ENCODE measurements around the gene TRPV3. TPM values are rescaled to one million over a fixed set of nuclear protein-coding genes. Genes with fewer than 3 reads are reported as not detected.
"Not testable (repeated sequence)": the region's sequence is repeated elsewhere in the genome, so short reads cannot be mapped to it uniquely, and the experiment has no call there.

Gene TRPV3
- total and polyA plus RNA-seq, 2 experiments from 2014 or later: 0.15 to 0.69 TPM

DNA sequence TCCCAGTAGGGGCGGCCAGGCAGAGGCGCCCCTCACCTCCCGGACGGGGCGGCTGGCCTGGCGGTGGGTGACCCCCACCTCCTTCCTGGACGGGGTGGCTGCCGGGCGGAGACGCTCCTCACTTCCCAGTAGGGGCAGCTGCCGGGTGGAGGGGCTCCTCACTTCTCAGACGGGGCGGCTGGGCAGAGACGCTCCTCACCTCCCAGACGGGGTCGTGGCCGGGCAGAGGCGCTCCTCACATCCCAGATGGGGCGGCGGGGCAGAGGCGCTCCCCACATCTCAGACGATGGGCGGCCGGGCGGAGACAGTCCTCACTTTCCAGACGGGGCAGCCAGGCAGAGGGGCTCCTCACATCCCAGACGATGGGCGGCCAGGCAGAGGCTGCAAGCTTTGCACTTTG lies 6.6 kb upstream of the TRPV3 start:
- H3K4me3 Mint-ChIP-seq; H3K27ac ChIP-seq (ENCODE audit: low read depth): not testable (repeated sequence)

DNA sequence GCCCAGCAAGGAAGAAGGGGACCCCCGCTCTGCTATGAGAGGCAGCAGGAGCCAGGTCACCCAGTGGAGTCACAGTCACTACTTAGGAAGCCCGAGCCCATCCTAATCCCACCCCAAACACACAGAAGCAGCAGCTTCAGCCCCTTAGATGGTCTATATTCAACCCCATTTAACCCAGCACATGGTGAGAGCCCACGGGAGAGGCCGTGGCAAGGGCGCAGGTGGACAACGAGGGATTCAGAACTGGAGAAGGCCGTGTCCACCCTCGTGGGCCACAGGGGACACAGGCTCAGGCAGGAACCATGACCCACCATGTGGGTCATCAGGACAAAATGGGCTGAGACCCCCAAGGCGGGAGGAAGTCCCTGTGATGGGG lies 1.6 kb upstream of the TRPV3 start:
- peaks cover 2% of the 10 kb centered on the region; the same call in 2 of the 3 replicates for H3K36me3 Mint-ChIP-seq (ENCODE audit: low read depth)
- no peak overlapping the region for H3K4me3 ChIP-seq
- H3K79me2 ChIP-seq (replicated peaks; ENCODE audit: insufficient read depth): no peaks in the 10 kb centered on the region
- DNase-seq (ENCODE audit: low spot score): no peak
- H3K4me3 Mint-ChIP-seq: no peak overlapping the region
- H3F3A ChIP-seq (replicated peaks; ENCODE audit: low read depth): no peaks in the 10 kb centered on the region
- H2AFZ ChIP-seq: no peak overlapping the region
- no peaks in the 10 kb centered on the region for H3K4me1 ChIP-seq (ENCODE audit: insufficient read depth)
- H3K4me2 ChIP-seq: no peak overlapping the region
- H3K27ac Mint-ChIP-seq: no peak overlapping the region
- peaks cover 3% of the 10 kb centered on the region for H3K27me3 Mint-ChIP-seq (ENCODE audit: insufficient read depth, low read depth, poor library complexity)
- H3K9me2 ChIP-seq (ENCODE audit: insufficient read depth): no peaks in the 10 kb centered on the region
- no peaks in the 10 kb centered on the region for H3K36me3 ChIP-seq (ENCODE audit: insufficient read depth)
- H3K27me3 ChIP-seq (ENCODE audit: insufficient read depth): no peaks in the 10 kb centered on the region
- ATAC-seq: no peak
- H3K4me1 Mint-ChIP-seq: no peaks in the 10 kb centered on the region
- H4K20me1 ChIP-seq (replicated peaks; ENCODE audit: insufficient read depth): no peaks in the 10 kb centered on the region
- no peak overlapping the region for H3K27ac ChIP-seq (ENCODE audit: low read depth)
- 0 out of 3 replicates have a peak, but pooled peaks cover 3% of the 10 kb centered on the region for H3K9me3 Mint-ChIP-seq
- no peak for TF ChIP-seq ZNF331 (CRISPR knock-in tag; IDR thresholded peaks at IDR 0.05; ENCODE audit: low read depth)
- TF ChIP-seq, protein P1, sequence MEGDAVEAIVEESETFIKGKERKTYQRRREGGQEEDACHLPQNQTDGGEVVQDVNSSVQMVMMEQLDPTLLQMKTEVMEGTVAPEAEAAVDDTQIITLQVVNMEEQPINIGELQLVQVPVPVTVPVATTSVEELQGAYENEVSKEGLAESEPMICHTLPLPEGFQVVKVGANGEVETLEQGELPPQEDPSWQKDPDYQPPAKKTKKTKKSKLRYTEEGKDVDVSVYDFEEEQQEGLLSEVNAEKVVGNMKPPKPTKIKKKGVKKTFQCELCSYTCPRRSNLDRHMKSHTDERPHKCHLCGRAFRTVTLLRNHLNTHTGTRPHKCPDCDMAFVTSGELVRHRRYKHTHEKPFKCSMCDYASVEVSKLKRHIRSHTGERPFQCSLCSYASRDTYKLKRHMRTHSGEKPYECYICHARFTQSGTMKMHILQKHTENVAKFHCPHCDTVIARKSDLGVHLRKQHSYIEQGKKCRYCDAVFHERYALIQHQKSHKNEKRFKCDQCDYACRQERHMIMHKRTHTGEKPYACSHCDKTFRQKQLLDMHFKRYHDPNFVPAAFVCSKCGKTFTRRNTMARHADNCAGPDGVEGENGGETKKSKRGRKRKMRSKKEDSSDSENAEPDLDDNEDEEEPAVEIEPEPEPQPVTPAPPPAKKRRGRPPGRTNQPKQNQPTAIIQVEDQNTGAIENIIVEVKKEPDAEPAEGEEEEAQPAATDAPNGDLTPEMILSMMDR (conservative IDR thresholded peaks at IDR 0.05; ENCODE audit: low read depth in 2 of 2): no peak
- TF ChIP-seq, protein P2, sequence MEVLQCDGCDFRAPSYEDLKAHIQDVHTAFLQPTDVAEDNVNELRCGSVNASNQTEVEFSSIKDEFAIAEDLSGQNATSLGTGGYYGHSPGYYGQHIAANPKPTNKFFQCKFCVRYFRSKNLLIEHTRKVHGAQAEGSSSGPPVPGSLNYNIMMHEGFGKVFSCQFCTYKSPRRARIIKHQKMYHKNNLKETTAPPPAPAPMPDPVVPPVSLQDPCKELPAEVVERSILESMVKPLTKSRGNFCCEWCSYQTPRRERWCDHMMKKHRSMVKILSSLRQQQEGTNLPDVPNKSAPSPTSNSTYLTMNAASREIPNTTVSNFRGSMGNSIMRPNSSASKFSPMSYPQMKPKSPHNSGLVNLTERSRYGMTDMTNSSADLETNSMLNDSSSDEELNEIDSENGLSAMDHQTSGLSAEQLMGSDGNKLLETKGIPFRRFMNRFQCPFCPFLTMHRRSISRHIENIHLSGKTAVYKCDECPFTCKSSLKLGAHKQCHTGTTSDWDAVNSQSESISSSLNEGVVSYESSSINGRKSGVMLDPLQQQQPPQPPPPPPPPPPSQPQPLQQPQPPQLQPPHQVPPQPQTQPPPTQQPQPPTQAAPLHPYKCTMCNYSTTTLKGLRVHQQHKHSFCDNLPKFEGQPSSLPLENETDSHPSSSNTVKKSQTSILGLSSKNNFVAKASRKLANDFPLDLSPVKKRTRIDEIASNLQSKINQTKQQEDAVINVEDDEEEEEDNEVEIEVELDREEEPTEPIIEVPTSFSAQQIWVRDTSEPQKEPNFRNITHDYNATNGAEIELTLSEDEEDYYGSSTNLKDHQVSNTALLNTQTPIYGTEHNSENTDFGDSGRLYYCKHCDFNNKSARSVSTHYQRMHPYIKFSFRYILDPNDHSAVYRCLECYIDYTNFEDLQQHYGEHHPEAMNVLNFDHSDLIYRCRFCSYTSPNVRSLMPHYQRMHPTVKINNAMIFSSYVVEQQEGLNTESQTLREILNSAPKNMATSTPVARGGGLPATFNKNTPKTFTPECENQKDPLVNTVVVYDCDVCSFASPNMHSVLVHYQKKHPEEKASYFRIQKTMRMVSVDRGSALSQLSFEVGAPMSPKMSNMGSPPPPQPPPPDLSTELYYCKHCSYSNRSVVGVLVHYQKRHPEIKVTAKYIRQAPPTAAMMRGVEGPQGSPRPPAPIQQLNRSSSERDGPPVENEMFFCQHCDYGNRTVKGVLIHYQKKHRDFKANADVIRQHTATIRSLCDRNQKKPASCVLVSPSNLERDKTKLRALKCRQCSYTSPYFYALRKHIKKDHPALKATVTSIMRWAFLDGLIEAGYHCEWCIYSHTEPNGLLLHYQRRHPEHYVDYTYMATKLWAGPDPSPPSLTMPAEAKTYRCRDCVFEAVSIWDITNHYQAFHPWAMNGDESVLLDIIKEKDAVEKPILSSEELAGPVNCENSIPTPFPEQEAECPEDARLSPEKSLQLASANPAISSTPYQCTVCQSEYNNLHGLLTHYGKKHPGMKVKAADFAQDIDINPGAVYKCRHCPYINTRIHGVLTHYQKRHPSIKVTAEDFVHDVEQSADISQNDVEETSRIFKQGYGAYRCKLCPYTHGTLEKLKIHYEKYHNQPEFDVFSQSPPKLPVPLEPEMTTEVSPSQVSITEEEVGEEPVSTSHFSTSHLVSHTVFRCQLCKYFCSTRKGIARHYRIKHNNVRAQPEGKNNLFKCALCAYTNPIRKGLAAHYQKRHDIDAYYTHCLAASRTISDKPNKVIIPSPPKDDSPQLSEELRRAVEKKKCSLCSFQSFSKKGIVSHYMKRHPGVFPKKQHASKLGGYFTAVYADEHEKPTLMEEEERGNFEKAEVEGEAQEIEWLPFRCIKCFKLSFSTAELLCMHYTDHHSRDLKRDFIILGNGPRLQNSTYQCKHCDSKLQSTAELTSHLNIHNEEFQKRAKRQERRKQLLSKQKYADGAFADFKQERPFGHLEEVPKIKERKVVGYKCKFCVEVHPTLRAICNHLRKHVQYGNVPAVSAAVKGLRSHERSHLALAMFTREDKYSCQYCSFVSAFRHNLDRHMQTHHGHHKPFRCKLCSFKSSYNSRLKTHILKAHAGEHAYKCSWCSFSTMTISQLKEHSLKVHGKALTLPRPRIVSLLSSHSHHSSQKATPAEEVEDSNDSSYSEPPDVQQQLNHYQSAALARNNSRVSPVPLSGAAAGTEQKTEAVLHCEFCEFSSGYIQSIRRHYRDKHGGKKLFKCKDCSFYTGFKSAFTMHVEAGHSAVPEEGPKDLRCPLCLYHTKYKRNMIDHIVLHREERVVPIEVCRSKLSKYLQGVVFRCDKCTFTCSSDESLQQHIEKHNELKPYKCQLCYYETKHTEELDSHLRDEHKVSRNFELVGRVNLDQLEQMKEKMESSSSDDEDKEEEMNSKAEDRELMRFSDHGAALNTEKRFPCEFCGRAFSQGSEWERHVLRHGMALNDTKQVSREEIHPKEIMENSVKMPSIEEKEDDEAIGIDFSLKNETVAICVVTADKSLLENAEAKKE (CRISPR knock-in tag; IDR thresholded peaks at IDR 0.05): no peak
- TF ChIP-seq POLR2AphosphoS5 (IDR thresholded peaks at IDR 0.05; ENCODE audit: low read depth): no peak
- TF ChIP-seq CREB1 (CRISPR knock-in tag; IDR thresholded peaks at IDR 0.05; ENCODE audit: low read depth): no peak
- TF ChIP-seq NANOG (IDR thresholded peaks at IDR 0.05; ENCODE audit: borderline replicate concordance): no peak
- no peak for TF ChIP-seq ZNF114 (CRISPR knock-in tag; IDR thresholded peaks at IDR 0.05)
- TF ChIP-seq JUNB (IDR thresholded peaks at IDR 0.05; ENCODE audit: unreplicated experiment): no peak
- TF ChIP-seq, protein P3, sequence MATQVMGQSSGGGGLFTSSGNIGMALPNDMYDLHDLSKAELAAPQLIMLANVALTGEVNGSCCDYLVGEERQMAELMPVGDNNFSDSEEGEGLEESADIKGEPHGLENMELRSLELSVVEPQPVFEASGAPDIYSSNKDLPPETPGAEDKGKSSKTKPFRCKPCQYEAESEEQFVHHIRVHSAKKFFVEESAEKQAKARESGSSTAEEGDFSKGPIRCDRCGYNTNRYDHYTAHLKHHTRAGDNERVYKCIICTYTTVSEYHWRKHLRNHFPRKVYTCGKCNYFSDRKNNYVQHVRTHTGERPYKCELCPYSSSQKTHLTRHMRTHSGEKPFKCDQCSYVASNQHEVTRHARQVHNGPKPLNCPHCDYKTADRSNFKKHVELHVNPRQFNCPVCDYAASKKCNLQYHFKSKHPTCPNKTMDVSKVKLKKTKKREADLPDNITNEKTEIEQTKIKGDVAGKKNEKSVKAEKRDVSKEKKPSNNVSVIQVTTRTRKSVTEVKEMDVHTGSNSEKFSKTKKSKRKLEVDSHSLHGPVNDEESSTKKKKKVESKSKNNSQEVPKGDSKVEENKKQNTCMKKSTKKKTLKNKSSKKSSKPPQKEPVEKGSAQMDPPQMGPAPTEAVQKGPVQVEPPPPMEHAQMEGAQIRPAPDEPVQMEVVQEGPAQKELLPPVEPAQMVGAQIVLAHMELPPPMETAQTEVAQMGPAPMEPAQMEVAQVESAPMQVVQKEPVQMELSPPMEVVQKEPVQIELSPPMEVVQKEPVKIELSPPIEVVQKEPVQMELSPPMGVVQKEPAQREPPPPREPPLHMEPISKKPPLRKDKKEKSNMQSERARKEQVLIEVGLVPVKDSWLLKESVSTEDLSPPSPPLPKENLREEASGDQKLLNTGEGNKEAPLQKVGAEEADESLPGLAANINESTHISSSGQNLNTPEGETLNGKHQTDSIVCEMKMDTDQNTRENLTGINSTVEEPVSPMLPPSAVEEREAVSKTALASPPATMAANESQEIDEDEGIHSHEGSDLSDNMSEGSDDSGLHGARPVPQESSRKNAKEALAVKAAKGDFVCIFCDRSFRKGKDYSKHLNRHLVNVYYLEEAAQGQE (IDR thresholded peaks at IDR 0.05; ENCODE audit: unreplicated experiment): no peak
- TF ChIP-seq, protein P4, sequence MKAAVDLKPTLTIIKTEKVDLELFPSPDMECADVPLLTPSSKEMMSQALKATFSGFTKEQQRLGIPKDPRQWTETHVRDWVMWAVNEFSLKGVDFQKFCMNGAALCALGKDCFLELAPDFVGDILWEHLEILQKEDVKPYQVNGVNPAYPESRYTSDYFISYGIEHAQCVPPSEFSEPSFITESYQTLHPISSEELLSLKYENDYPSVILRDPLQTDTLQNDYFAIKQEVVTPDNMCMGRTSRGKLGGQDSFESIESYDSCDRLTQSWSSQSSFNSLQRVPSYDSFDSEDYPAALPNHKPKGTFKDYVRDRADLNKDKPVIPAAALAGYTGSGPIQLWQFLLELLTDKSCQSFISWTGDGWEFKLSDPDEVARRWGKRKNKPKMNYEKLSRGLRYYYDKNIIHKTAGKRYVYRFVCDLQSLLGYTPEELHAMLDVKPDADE (IDR thresholded peaks at IDR 0.05): no peak

More for the DNA sequence above, 6.6 kb upstream of the TRPV3 start:
- H2AFZ ChIP-seq; H3K4me3 ChIP-seq; H3K27ac Mint-ChIP-seq; H3K79me2 ChIP-seq (replicated peaks; ENCODE audit: insufficient read depth); H3K9me2 ChIP-seq (ENCODE audit: insufficient read depth); H3K27me3 ChIP-seq (ENCODE audit: insufficient read depth); H3K4me2 ChIP-seq; H3K4me1 Mint-ChIP-seq; H4K20me1 ChIP-seq (replicated peaks; ENCODE audit: insufficient read depth); H3K36me3 ChIP-seq (ENCODE audit: insufficient read depth); H3K27me3 Mint-ChIP-seq (ENCODE audit: insufficient read depth, low read depth, poor library complexity); H3K4me1 ChIP-seq (ENCODE audit: insufficient read depth); DNase-seq (ENCODE audit: low spot score); ATAC-seq; H3K9me3 Mint-ChIP-seq; H3F3A ChIP-seq (replicated peaks; ENCODE audit: low read depth): not testable (repeated sequence)
- H3K36me3 Mint-ChIP-seq (ENCODE audit: low read depth): peaks cover 18% of the 10 kb centered on the region
